K562 (cell line): ENCODE results near the gene ZC3H12C. TPM values are rescaled to one million over a fixed set of nuclear protein-coding genes. Genes with fewer than 3 reads are reported as not detected.
A peak's percentile ranks its signal among the peaks of the same experiment; 100 is the strongest.
"Not testable (repeated sequence)": the region's sequence is repeated elsewhere in the genome, so short reads cannot be mapped to it uniquely, and the experiment has no call there.

Experiments
- ATAC-seq: fragments of 200-7000 bp; cut with Tn5 transposase; 3 replicates; pipeline ENCODE4 v1.9.1; 2020; ENCODE audit warnings: moderate library complexity
- BruUV-seq: library from RNA; stranded (reverse); fragments of 400-500 nt; replicated peaks from 2 replicates; lab custom pipeline; 2021; lab: Mats Ljungman, UMichigan
- CTCF ChIA-PET: fragments of 300-600 bp; formaldehyde crosslinking; extraction: SDS; loops from one replicate; lab custom pipeline; 2021; ENCODE audit warnings: low intra/inter-chr PET ratio; lab: Yijun Ruan, JAX
- POLR2A ChIA-PET: fragments of 300-600, 350-650 bp; sonication (Branson Sonifier 250); formaldehyde crosslinking; extraction: SDS; loops from one replicate; lab custom pipeline; 2021; ENCODE audit warnings: antibody characterized with exemption, inconsistent platforms; lab: Yijun Ruan, JAX
- DNase-seq, 4 experiments: peaks; one replicate each; pipeline versions ENCODE4 v3.0.0 to v3.0.0-alpha.2; 2011 to 2018; ENCODE audit warnings: low spot score in 3 of 4, mixed read lengths in 3 of 4; ENCODE audit errors: extremely low read depth in 1 of 4
- FAIRE-seq: peaks from 2 replicates; lab custom pipeline; 2011; peaks lifted over from hg19 to GRCh38; lab: Jason Lieb, UNC
- H2AFZ ChIP-seq: 2 replicates; pipeline ENCODE4 v1.6.0; 2011; ENCODE audit warnings: low read depth, low read length, control low read depth, inconsistent platforms
- H3K27ac ChIP-seq: fragments of 200-600 bp; 3 replicates; pipeline ENCODE4 v1.8.0; 2011; ENCODE audit warnings: low read depth, mild to moderate bottlenecking, control low read depth, inconsistent platforms, low read length, moderate library complexity, mixed read lengths; ENCODE audit errors: extremely low read depth
- H3K27me3 ChIP-seq, 2 experiments: fragments of 300-600 bp in 1 of 2; 2 replicates in 1 of 2; 3 replicates in 1 of 2; pipeline versions ENCODE4 v1.6.0 to v1.8.0; 2011; ENCODE audit warnings: inconsistent platforms in 2 of 2, low read length in 2 of 2, mild to moderate bottlenecking in 1 of 2, mixed read lengths in 1 of 2, moderate library complexity in 1 of 2; ENCODE audit not compliant: control insufficient read depth in 2 of 2, insufficient read depth in 2 of 2
- H3K36me3 ChIP-seq: fragments of 300-600 bp; 3 replicates; pipeline ENCODE4 v1.8.0; 2011; ENCODE audit warnings: mild to moderate bottlenecking, low read length, inconsistent platforms; ENCODE audit not compliant: control insufficient read depth, insufficient read depth
- H3K4me1 ChIP-seq, 2 experiments: fragments of 200-600 bp in 1 of 2; replicated peaks in 1 of 2; 2 replicates in 1 of 2; 3 replicates in 1 of 2; pipeline versions ENCODE4 v1.5.1 to v1.8.0; 2011; ENCODE audit warnings: inconsistent platforms in 2 of 2, low read length in 2 of 2, mild to moderate bottlenecking in 1 of 2, mixed read lengths in 1 of 2, moderate library complexity in 1 of 2; ENCODE audit not compliant: control insufficient read depth in 2 of 2, insufficient read depth in 2 of 2
- H3K4me2 ChIP-seq: 2 replicates; pipeline ENCODE4 v1.6.1; 2011; ENCODE audit warnings: low read length, control low read depth, inconsistent platforms, mixed read lengths; ENCODE audit not compliant: insufficient read depth
- H3K4me3 ChIP-seq: fragments of 200-600 bp; sonication (generic), shearing (Covaris generic); 2 replicates; pipeline ENCODE4 v1.5.1; 2016; ENCODE audit warnings: control low read depth, inconsistent platforms
- H3K79me2 ChIP-seq: fragments of 200-600 bp; 3 replicates; pipeline ENCODE4 v1.8.0; 2011; ENCODE audit warnings: low read length, inconsistent platforms; ENCODE audit not compliant: control insufficient read depth, insufficient read depth
- H3K9ac ChIP-seq, 2 experiments: 2 replicates each; pipeline versions ENCODE4 v1.6.0 to v1.6.1; 2011; ENCODE audit warnings: low read depth in 2 of 2, low read length in 2 of 2, control low read depth in 1 of 2, inconsistent platforms in 1 of 2, mild to moderate bottlenecking in 1 of 2, mixed read lengths in 1 of 2; ENCODE audit not compliant: insufficient read depth in 1 of 2
- H3K9me1 ChIP-seq: one replicate; pipeline ENCODE4 v1.6.0; 2011; ENCODE audit warnings: inconsistent platforms, mild to moderate bottlenecking, low read length, moderate library complexity; ENCODE audit not compliant: control insufficient read depth, insufficient read depth
- H3K9me3 ChIP-seq: replicated peaks from 2 replicates; pipeline ENCODE4 v1.5.1; 2011; ENCODE audit warnings: low read depth, low read length, inconsistent platforms; ENCODE audit not compliant: control insufficient read depth, insufficient read depth
- H4K20me1 ChIP-seq: replicated peaks from 2 replicates; pipeline ENCODE4 v1.6.1; 2011; ENCODE audit warnings: low read length, inconsistent platforms, mixed read lengths; ENCODE audit not compliant: control insufficient read depth, insufficient read depth
- CBFA2T3 ChIP-seq: fragments of 450-650 bp; IDR thresholded peaks from 2 replicates; pipeline ENCODE4 v1.6.1; 2017
- HIVEP1 ChIP-seq: fragments of 250-450 bp; sonication (Bioruptor Pico); IDR thresholded peaks from 2 replicates; pipeline ENCODE4 v1.4.0; 2020; ENCODE audit warnings: mild to moderate bottlenecking
- NCOR1 ChIP-seq: fragments of 450-650 bp; IDR thresholded peaks from 2 replicates; pipeline ENCODE4 v1.6.1; 2016; ENCODE audit warnings: mild to moderate bottlenecking, moderate library complexity
- NFE2 ChIP-seq: IDR thresholded peaks from 2 replicates; pipeline ENCODE4 v1.6.1; 2014; ENCODE audit warnings: antibody characterized with exemption, low read depth
- PHF8 ChIP-seq: fragments of 200-600 bp; sonication (generic); IDR thresholded peaks from 2 replicates; pipeline ENCODE4 v1.6.1; 2012; ENCODE audit warnings: mixed run types, mild to moderate bottlenecking, inconsistent platforms, low read length, moderate library complexity, borderline replicate concordance
- POLR2B ChIP-seq: fragments of 450-650 bp; IDR thresholded peaks from 2 replicates; pipeline ENCODE4 v1.6.1; 2018; ENCODE audit warnings: low read depth; ENCODE audit not compliant: partially characterized antibody
- POLR2H ChIP-seq: IDR thresholded peaks from 2 replicates; pipeline ENCODE4 v1.6.1; 2016; ENCODE audit warnings: missing genetic modification characterization, low read depth, mild to moderate bottlenecking, control low read depth, missing compliant biosample characterization, moderate library complexity
- PRMT5 ChIP-seq: sonication (generic); formaldehyde crosslinking; IDR thresholded peaks from 2 replicates; pipeline ENCODE4 v1.5.0; 2020; ENCODE audit warnings: missing genetic modification reagents
- TSC22D4 ChIP-seq: fragments of 450-650 bp; IDR thresholded peaks from 2 replicates; pipeline ENCODE4 v1.6.1; 2016; ENCODE audit warnings: missing genetic modification characterization, missing biosample characterization, control low read depth
- ZKSCAN8 ChIP-seq: fragments of 200-800 bp; sonication (Bioruptor generic); IDR thresholded peaks from 2 replicates; pipeline ENCODE4 v1.6.1; 2016; ENCODE audit warnings: missing genetic modification characterization, missing compliant biosample characterization
- ZNF584 ChIP-seq: fragments of 200-800 bp; sonication (Bioruptor generic); IDR thresholded peaks from 2 replicates; pipeline ENCODE4 v1.6.1; 2016; ENCODE audit warnings: low read depth, mild to moderate bottlenecking, missing genetic modification characterization, missing compliant biosample characterization
- WGBS: fragments of 100-300 bp; shearing (Covaris generic); methylation state at CpG from one replicate; pipeline ENCODE4 v1.1.6; 2016; ENCODE audit warnings: low coverage, mixed read lengths; ENCODE audit not compliant: insufficient coverage; ENCODE audit errors: missing lambda C conversion rate; 5-methylcytosine and 5-hydroxymethylcytosine counted together
- in situ Hi-C: fragments of 300-500 bp; cut with MboI; formaldehyde crosslinking; loops from 4 replicates; pipeline ENCODE4 v1.15.0; 2018; ENCODE audit warnings: inconsistent platforms, mixed read lengths
- intact Hi-C: fragments of 100-400 bp; cut with micrococcal nuclease; formaldehyde crosslinking; loops from 2 replicates; pipeline ENCODE4 v1.14.2; 2022
- polyA plus RNA-seq, 8 experiments: library from polyadenylated mRNA; depleted of rRNA in 4 of 8; stranded (reverse) in 5 of 8; unstranded in 3 of 8; fragments of >200 nt; fragmentation: Nextera tagmentation in 2 of 8; fragmentation: Illumina TruSeq in 1 of 8; extraction: Ambion mirVana in 2 of 8; extraction: Trizol in 1 of 8; gene quantifications; 2 replicates each; pipeline versions ENCODE4 v1.2.1 to v1.2.3, GENCODE V29; 2011 to 2014; ENCODE audit warnings: inconsistent platforms in 1 of 8, missing spikeins in 1 of 8
- total RNA-seq, 7 experiments: library from RNA; depleted of rRNA in 6 of 7; stranded (reverse); fragments of >200 nt in 6 of 7; fragmentation: Illumina TruSeq in 2 of 7; extraction: Trizol in 2 of 7; gene quantifications; 2 replicates each; pipeline versions ENCODE4 v1.2.1 to v1.2.3, GENCODE V29; 2011 to 2021; ENCODE audit warnings: low replicate concordance in 1 of 7
- TF ChIP-seq, protein P1 (sequence below), 3 experiments: fragments of 200-800 bp in 1 of 3; fragments of 250-450 bp in 1 of 3; fragments of 450-650 bp in 1 of 3; sonication (Bioruptor Pico) in 1 of 3; sonication (Bioruptor generic) in 1 of 3; formaldehyde crosslinking in 1 of 3; IDR thresholded peaks; 2 replicates each; pipeline versions ENCODE4 v1.6.1 to v1.8.0; 2016 to 2022; ENCODE audit warnings: mild to moderate bottlenecking in 2 of 3, missing genetic modification characterization in 2 of 3, missing compliant biosample characterization in 1 of 3, moderate library complexity in 1 of 3

The ZC3H12C gene
- total and polyA plus RNA-seq, 9 of the 15 experiments (the other 6 are each of a cell fraction or from before 2014, with no cell fraction given): 0.56 to 5.9 (median 3.3) TPM

GRCh38 chr11:110068001-110068400 lies 25.2 kb upstream of the ZC3H12C start:
- ATAC-seq, in situ Hi-C loops, H3K9ac ChIP-seq, H3K36me3 ChIP-seq, H3K79me2 ChIP-seq, H3K9me3 ChIP-seq, H3K9me1 ChIP-seq, H3K27ac ChIP-seq, H3K27me3 ChIP-seq, FAIRE-seq, DNase-seq, BruUV-seq, H3K4me2 ChIP-seq, H3K4me3 ChIP-seq, H4K20me1 ChIP-seq, POLR2A ChIA-PET, H2AFZ ChIP-seq, CTCF ChIA-PET: not testable (repeated sequence)
- 100% methylated on average over 4 of the region's 4 CpGs for WGBS
- intact Hi-C loops: loop anchor here (2.0 to 5.0 kb wide), 2 partner anchors 25 to 229 kb away; partner anchors contain the start of genes RDX and ZC3H12C
- H3K4me1 ChIP-seq: peaks cover 4 to 31% of the 10 kb centered on the region in 2 experiments; a peak in 4 of 5 replicates

GRCh38 chr11:110069158-110069737 lies 23.9 kb upstream of the ZC3H12C start:
- ATAC-seq (peak; percentile 83), FAIRE-seq (peak; percentile 88), DNase-seq (peak in 2 of 4 experiments; percentile 55 to 80)
- BruUV-seq: no TSS peak
- peaks cover 4 to 37% of the 10 kb centered on the region in 2 experiments; a peak in 4 of 5 replicates for H3K4me1 ChIP-seq
- WGBS: 2% methylated on average over 7 of the region's 7 CpGs
- ChIA-PET CTCF (no interaction called here), POLR2A (no interaction called here)
- no peaks in the 10 kb centered on the region for H3K27me3 ChIP-seq
- peak overlapping the region; percentile 85 for H2AFZ ChIP-seq
- no peaks in the 10 kb centered on the region for H4K20me1 ChIP-seq
- H3K9me1 ChIP-seq: no peaks in the 10 kb centered on the region
- intact Hi-C loops (loop anchor here (2.0 to 5.0 kb wide), 2 partner anchors 24 to 228 kb away; partner anchors contain the start of genes RDX and ZC3H12C), in situ Hi-C loops (no loop called here)
- H3K4me3 ChIP-seq: no peak overlapping the region
- peak overlapping the region; percentile 15 to 16; a peak in 3 of 4 replicates for H3K9ac ChIP-seq
- no peaks in the 10 kb centered on the region for H3K79me2 ChIP-seq
- H3K4me2 ChIP-seq: peak overlapping the region; percentile 39
- no peaks in the 10 kb centered on the region for H3K36me3 ChIP-seq
- peak overlapping the region; percentile 80 for H3K27ac ChIP-seq
- no peaks in the 10 kb centered on the region for H3K9me3 ChIP-seq
- no peak for TF ChIP-seq PHF8
- TF ChIP-seq ZKSCAN8 (CRISPR knock-in tag): peak; percentile 77; the same call in 1 of the 2 replicates
- TF ChIP-seq POLR2H: peak; percentile 46; the same call in 1 of the 2 replicates
- TF ChIP-seq CBFA2T3: no peak
- TF ChIP-seq PRMT5 (CRISPR knock-in tag): no peak
- TF ChIP-seq POLR2B: no peak
- TF ChIP-seq ZNF584: no peak
- TF ChIP-seq TSC22D4: no peak
- TF ChIP-seq, protein P1, sequence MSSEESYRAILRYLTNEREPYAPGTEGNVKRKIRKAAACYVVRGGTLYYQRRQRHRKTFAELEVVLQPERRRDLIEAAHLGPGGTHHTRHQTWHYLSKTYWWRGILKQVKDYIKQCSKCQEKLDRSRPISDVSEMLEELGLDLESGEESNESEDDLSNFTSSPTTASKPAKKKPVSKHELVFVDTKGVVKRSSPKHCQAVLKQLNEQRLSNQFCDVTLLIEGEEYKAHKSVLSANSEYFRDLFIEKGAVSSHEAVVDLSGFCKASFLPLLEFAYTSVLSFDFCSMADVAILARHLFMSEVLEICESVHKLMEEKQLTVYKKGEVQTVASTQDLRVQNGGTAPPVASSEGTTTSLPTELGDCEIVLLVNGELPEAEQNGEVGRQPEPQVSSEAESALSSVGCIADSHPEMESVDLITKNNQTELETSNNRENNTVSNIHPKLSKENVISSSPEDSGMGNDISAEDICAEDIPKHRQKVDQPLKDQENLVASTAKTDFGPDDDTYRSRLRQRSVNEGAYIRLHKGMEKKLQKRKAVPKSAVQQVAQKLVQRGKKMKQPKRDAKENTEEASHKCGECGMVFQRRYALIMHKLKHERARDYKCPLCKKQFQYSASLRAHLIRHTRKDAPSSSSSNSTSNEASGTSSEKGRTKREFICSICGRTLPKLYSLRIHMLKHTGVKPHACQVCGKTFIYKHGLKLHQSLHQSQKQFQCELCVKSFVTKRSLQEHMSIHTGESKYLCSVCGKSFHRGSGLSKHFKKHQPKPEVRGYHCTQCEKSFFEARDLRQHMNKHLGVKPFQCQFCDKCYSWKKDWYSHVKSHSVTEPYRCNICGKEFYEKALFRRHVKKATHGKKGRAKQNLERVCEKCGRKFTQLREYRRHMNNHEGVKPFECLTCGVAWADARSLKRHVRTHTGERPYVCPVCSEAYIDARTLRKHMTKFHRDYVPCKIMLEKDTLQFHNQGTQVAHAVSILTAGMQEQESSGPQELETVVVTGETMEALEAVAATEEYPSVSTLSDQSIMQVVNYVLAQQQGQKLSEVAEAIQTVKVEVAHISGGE (CRISPR knock-in tag; IDR thresholded peaks at IDR 0.05): no peak
- TF ChIP-seq NCOR1: peak; percentile 42; the same call in 1 of the 2 replicates
- no peak for TF ChIP-seq HIVEP1 (CRISPR knock-in tag)
- TF ChIP-seq NFE2: peak; percentile 77
